A549 (cell line): ENCODE data around the gene STIP1. TPM values are rescaled to one million over a fixed set of nuclear protein-coding genes. Genes with fewer than 3 reads are reported as not detected.

Source experiments
- ATAC-seq, 2 experiments: fragments of 200-7000 bp in 1 of 2; fragments of >200 bp in 1 of 2; cut with Nextera tagmentation in 1 of 2; cut with Tn5 transposase in 1 of 2; 3 replicates each; pipeline versions ENCODE4 v1.8.0 to v1.9.1; 2018 to 2020; ENCODE audit warnings: mild to moderate bottlenecking in 1 of 2, moderate library complexity in 1 of 2
- CTCF ChIA-PET: fragments of 300-600 bp; sonication (Branson Sonifier 250); formaldehyde crosslinking; extraction: SDS; loops from one replicate; lab custom pipeline; 2021; ENCODE audit warnings: antibody characterized with exemption, inconsistent platforms; lab: Yijun Ruan, JAX
- POLR2A ChIA-PET: fragments of 350-600 bp; formaldehyde crosslinking; extraction: SDS; loops from one replicate; lab custom pipeline; 2021; ENCODE audit warnings: antibody characterized with exemption, inconsistent platforms; lab: Yijun Ruan, JAX
- DNase-seq, 2 experiments: peaks; one replicate each; pipeline versions ENCODE4 v3.0.0 to v3.0.0-alpha.2; 2011 to 2016; ENCODE audit warnings: low read depth in 1 of 2, low spot score in 1 of 2
- FAIRE-seq: peaks from 2 replicates; lab custom pipeline; 2011; peaks lifted over from hg19 to GRCh38; lab: Jason Lieb, UNC
- H3K27ac ChIP-seq, 2 experiments: fragments of >200 bp; sonication (Bioruptor Twin); formaldehyde crosslinking; 3 replicates each; pipeline ENCODE4 v1.5.1; 2016 to 2017
- H3K4me1 ChIP-seq: fragments of >200 bp; sonication (Bioruptor Twin); formaldehyde crosslinking; 3 replicates; pipeline ENCODE4 v1.6.1; 2016
- H3K4me2 ChIP-seq: fragments of >200 bp; sonication (Bioruptor Twin); formaldehyde crosslinking; 3 replicates; pipeline ENCODE4 v1.6.1; 2016
- H3K4me3 ChIP-seq: fragments of >200 bp; sonication (Bioruptor Twin); formaldehyde crosslinking; 3 replicates; pipeline ENCODE4 v1.5.1; 2016
- H3K9me3 ChIP-seq: fragments of >200 bp; sonication (Bioruptor Twin); formaldehyde crosslinking; 3 replicates; pipeline ENCODE4 v1.6.1; 2016
- ATOH8 ChIP-seq: fragments of 250-450 bp; sonication (Bioruptor Pico); IDR thresholded peaks from 2 replicates; pipeline ENCODE4 v1.5.0; 2020; ENCODE audit warnings: low read depth, mild to moderate bottlenecking, moderate library complexity
- BCL3 ChIP-seq: fragments of >200 bp; sonication (Bioruptor Twin); formaldehyde crosslinking; IDR thresholded peaks from 3 replicates; pipeline ENCODE4 v1.6.1; 2016
- CBX8 ChIP-seq: fragments of 200-600 bp; sonication (generic); IDR thresholded peaks from 2 replicates; pipeline ENCODE4 v1.6.1; 2016
- CEBPB ChIP-seq, 2 experiments: fragments of >200 bp in 1 of 2; sonication (Bioruptor Twin) in 1 of 2; formaldehyde crosslinking in 1 of 2; IDR thresholded peaks; 2 replicates each; pipeline ENCODE4 v1.6.1; 2012 to 2016
- CHD2 ChIP-seq: fragments of 150-350 bp; IDR thresholded peaks from 2 replicates; pipeline ENCODE4 v1.6.1; 2014; ENCODE audit warnings: low read length; ENCODE audit not compliant: partially characterized antibody
- CHD4 ChIP-seq: fragments of 200-600 bp; sonication (generic); IDR thresholded peaks from 2 replicates; pipeline ENCODE4 v1.6.1; 2016; ENCODE audit warnings: antibody characterized with exemption, mild to moderate bottlenecking, borderline replicate concordance
- CTCF ChIP-seq: fragments of >200 bp; sonication (Bioruptor Twin); formaldehyde crosslinking; IDR thresholded peaks from 3 replicates; pipeline ENCODE4 v1.5.1; 2016
- E2F6 ChIP-seq: IDR thresholded peaks from 2 replicates; pipeline ENCODE4 v1.6.1; 2012; ENCODE audit warnings: low read depth, borderline replicate concordance
- ELK1 ChIP-seq: fragments of 150-350 bp; IDR thresholded peaks from 2 replicates; pipeline ENCODE4 v1.6.1; 2014; ENCODE audit warnings: low read depth, mild to moderate bottlenecking, low read length
- EP300 ChIP-seq, 2 experiments: fragments of >200 bp; sonication (Bioruptor Twin); formaldehyde crosslinking; IDR thresholded peaks; 2 replicates in 1 of 2; 3 replicates in 1 of 2; pipeline ENCODE4 v1.6.1; 2016 to 2017
- FOXS1 ChIP-seq: fragments of 250-450 bp; sonication (Bioruptor Pico); IDR thresholded peaks from 2 replicates; pipeline ENCODE4 v1.5.0; 2020; ENCODE audit warnings: mild to moderate bottlenecking, moderate library complexity
- GATA3 ChIP-seq: IDR thresholded peaks from 2 replicates; pipeline ENCODE4 v1.6.1; 2012; ENCODE audit warnings: borderline replicate concordance
- HMGXB4 ChIP-seq: fragments of 250-450 bp; sonication (Bioruptor Pico); IDR thresholded peaks from 2 replicates; pipeline ENCODE4 v1.5.0; 2021; ENCODE audit warnings: mild to moderate bottlenecking, moderate library complexity, borderline replicate concordance
- HOXA7 ChIP-seq: fragments of 250-450 bp; sonication (Bioruptor Pico); IDR thresholded peaks from 2 replicates; pipeline ENCODE4 v1.5.0; 2020; ENCODE audit warnings: mild to moderate bottlenecking, moderate library complexity
- HOXB5 ChIP-seq: fragments of 250-450 bp; sonication (Bioruptor Pico); IDR thresholded peaks from 2 replicates; pipeline ENCODE4 v1.5.0; 2020; ENCODE audit warnings: mild to moderate bottlenecking, moderate library complexity
- KDM1A ChIP-seq: fragments of 200-600 bp; sonication (generic); IDR thresholded peaks from 2 replicates; pipeline ENCODE4 v1.6.1; 2016; ENCODE audit warnings: low read depth, mild to moderate bottlenecking
- KDM5A ChIP-seq: fragments of 200-600 bp; sonication (generic); IDR thresholded peaks from 2 replicates; pipeline ENCODE4 v1.6.1; 2016; ENCODE audit warnings: antibody characterized with exemption, mild to moderate bottlenecking
- MAFK ChIP-seq: fragments of 450-650 bp; IDR thresholded peaks from 2 replicates; pipeline ENCODE4 v1.6.1; 2014; ENCODE audit not compliant: partially characterized antibody
- MAZ ChIP-seq: fragments of 150-350 bp; IDR thresholded peaks from 2 replicates; pipeline ENCODE4 v1.6.1; 2014; ENCODE audit warnings: antibody characterized with exemption, low read depth, low read length, borderline replicate concordance
- NR3C1 ChIP-seq: fragments of >200 bp; sonication (Bioruptor Twin); formaldehyde crosslinking; IDR thresholded peaks from 3 replicates; pipeline ENCODE4 v1.6.1; 2017
- PBX3 ChIP-seq: IDR thresholded peaks from 2 replicates; pipeline ENCODE4 v1.6.1; 2012
- PHF8 ChIP-seq: fragments of 200-600 bp; sonication (generic); IDR thresholded peaks from 2 replicates; pipeline ENCODE4 v1.6.1; 2016; ENCODE audit warnings: low read depth, mild to moderate bottlenecking, antibody characterized with exemption, moderate library complexity, borderline replicate concordance
- POLR2A ChIP-seq: IDR thresholded peaks from 2 replicates; pipeline ENCODE4 v1.6.1; 2012; ENCODE audit warnings: mild to moderate bottlenecking, low read length
- RARB ChIP-seq: fragments of 250-450 bp; sonication (Bioruptor Pico); IDR thresholded peaks from 2 replicates; pipeline ENCODE4 v1.8.0; 2021; ENCODE audit warnings: mild to moderate bottlenecking, moderate library complexity
- TFCP2L1 ChIP-seq: fragments of 250-450 bp; sonication (Bioruptor Pico); IDR thresholded peaks from 2 replicates; pipeline ENCODE4 v1.5.0; 2021; ENCODE audit warnings: mild to moderate bottlenecking
- ZFP36 ChIP-seq: fragments of 450-650 bp; IDR thresholded peaks from 2 replicates; pipeline ENCODE4 v1.6.1; 2014; ENCODE audit warnings: borderline replicate concordance; ENCODE audit not compliant: partially characterized antibody
- ZSCAN20 ChIP-seq: fragments of 250-450 bp; sonication (Bioruptor Pico); IDR thresholded peaks from 2 replicates; pipeline ENCODE4 v1.8.0; 2022; ENCODE audit warnings: mild to moderate bottlenecking, moderate library complexity
- WGBS: methylation state at CpG from one replicate; pipeline ENCODE4 v1.1.6; 2017; ENCODE audit errors: missing lambda C conversion rate; 5-methylcytosine and 5-hydroxymethylcytosine counted together
- polyA plus RNA-seq, 4 experiments: library from polyadenylated mRNA; depleted of rRNA in 3 of 4; stranded (reverse); fragments of >200 nt; fragmentation: RNase III in 1 of 4; extraction: RNeasy Plus Mini Kit Qiagen cat#74134 plus additional on column Dnase treatment in 1 of 4; gene quantifications; 2 replicates in 3 of 4; 3 replicates in 1 of 4; pipeline ENCODE4 v1.2.3, GENCODE V29; 2011 to 2017

The STIP1 gene
- polyA plus RNA-seq, 2 of the 4 experiments (the other 2 are of a cell fraction) = 288 to 297 TPM

GRCh38 chr11:64183890-64184289 is 2.1 kb upstream of the STIP1 start (continued):
- no peak for TF ChIP-seq CTCF
- TF ChIP-seq BCL3 = no peak
- TF ChIP-seq CBX8 = no peak
- no peak for TF ChIP-seq GATA3
- TF ChIP-seq ZFP36 = no peak
- TF ChIP-seq PHF8 = no peak

GRCh38 chr11:64185175-64185692 is 737 bp upstream of the STIP1 start:
- Histone ChIP-seq H3K27ac (peak overlapping the region; percentile 79 to 96), H3K9me3 (no peaks in the 10 kb centered on the region), H3K4me3 (peak overlapping the region; percentile 52), H3K4me2 (peak overlapping the region; percentile 81), H3K4me1 (peaks cover 29% of the 10 kb centered on the region)
- FAIRE-seq (no peak), ATAC-seq (peak; percentile 63 to 69), DNase-seq (peak; percentile 76 to 90)
- POLR2A ChIA-PET = interaction anchor here (0.6 to 2.3 kb wide), 22 partner anchors 9 to 246 kb away, joined by 3 to 22 read pairs (median 4); partner anchors contain the start of genes COX8A, FKBP2, GPR137 and MACROD1
- 4% methylated on average over 22 of the region's 52 CpGs for WGBS
- CTCF ChIA-PET = interaction anchor here (0.6 to 3.4 kb wide), 19 partner anchors 10 to 781 kb away, joined by 3 to 29 read pairs (median 4); partner anchors contain the start of genes FERMT3, FKBP2 and MACROD1
- TF ChIP-seq HOXA7 (CRISPR knock-in tag) (no peak), CBX8 (no peak), TFCP2L1 (CRISPR knock-in tag) (no peak), NR3C1 (no peak), MAZ (no peak), KDM5A (no peak), EP300 (IDR thresholded peaks at IDR 0.05) (no peak), E2F6 (peak; percentile 98), HOXB5 (CRISPR knock-in tag) (peak; percentile 73; the same call in 1 of the 2 replicates), PBX3 (no peak), FOXS1 (CRISPR knock-in tag) (no peak; the same call in 1 of the 2 replicates), ATOH8 (peak; percentile 76; the same call in 1 of the 2 replicates), ELK1 (no peak), CHD2 (no peak), ZSCAN20 (no peak), ZFP36 (no peak), MAFK (no peak), CHD4 (no peak), HMGXB4 (CRISPR knock-in tag) (peak; percentile 39; the same call in 1 of the 2 replicates), PHF8 (peak; percentile 97), CEBPB (IDR thresholded peaks at IDR 0.05) (no peak), POLR2A (peak; percentile 99), KDM1A (no peak), CTCF (no peak), RARB (CRISPR knock-in tag) (0 out of 2 replicates have a peak, but pooled peaks have one; percentile 51)
